WTC11 (cell line): Measurements from ENCODE around the gene SLC7A6OS. TPM values are rescaled to one million over a fixed set of nuclear protein-coding genes. Genes with fewer than 3 reads are reported as not detected.
A peak's percentile ranks its signal among the peaks of the same experiment; 100 is the strongest.

Experiments
- ATAC-seq: fragments of 200-7000 bp; cut with Tn5 transposase; 2 replicates; pipeline ENCODE4 v1.10.0; 2021; ENCODE audit warnings: mild to moderate bottlenecking, moderate library complexity
- CTCF ChIA-PET: fragments of 300-600 bp; sonication (Branson Sonifier 250); formaldehyde crosslinking; loops from one replicate; lab custom pipeline; 2021; ENCODE audit warnings: antibody characterized with exemption; lab: Charles Lee
- POLR2A ChIA-PET: fragments of 350-600 bp; sonication (Branson Sonifier 250); formaldehyde crosslinking; loops from one replicate; lab custom pipeline; 2021; ENCODE audit warnings: antibody characterized with exemption; lab: Charles Lee
- DNase-seq: peaks from one replicate; pipeline ENCODE4 v3.0.0; 2021; ENCODE audit warnings: low spot score
- H3K27ac Mint-ChIP-seq: 2 replicates; pipeline ENCODE4 v1.8.0; 2021; ENCODE audit warnings: mixed read lengths
- H3K27me3 Mint-ChIP-seq: 2 replicates; pipeline ENCODE4 v1.8.0; 2021; ENCODE audit warnings: low read depth, mild to moderate bottlenecking, moderate library complexity, mixed read lengths
- H3K36me3 Mint-ChIP-seq: 2 replicates; pipeline ENCODE4 v1.8.0; 2021; ENCODE audit warnings: mixed read lengths
- H3K4me1 Mint-ChIP-seq: 2 replicates; pipeline ENCODE4 v1.8.0; 2022; ENCODE audit warnings: mixed read lengths
- H3K4me3 Mint-ChIP-seq: 2 replicates; pipeline ENCODE4 v1.8.0; 2021; ENCODE audit warnings: mild to moderate bottlenecking, moderate library complexity, mixed read lengths
- H3K9me3 Mint-ChIP-seq: 2 replicates; pipeline ENCODE4 v1.8.0; 2021; ENCODE audit warnings: mixed read lengths
- ATF1 ChIP-seq: sonication (generic); formaldehyde crosslinking; IDR thresholded peaks from 2 replicates; pipeline ENCODE4 v1.8.1; 2023; ENCODE audit warnings: mild to moderate bottlenecking, moderate library complexity, missing genetic modification reagents
- CBFB ChIP-seq: sonication (generic); formaldehyde crosslinking; IDR thresholded peaks from 2 replicates; pipeline ENCODE4 v1.8.1; 2022; ENCODE audit warnings: mild to moderate bottlenecking, low read depth, missing genetic modification reagents
- FOXJ3 ChIP-seq: sonication (generic); formaldehyde crosslinking; IDR thresholded peaks from 2 replicates; pipeline ENCODE4 v1.9.0; 2021; ENCODE audit warnings: missing genetic modification reagents, mild to moderate bottlenecking, borderline replicate concordance
- FOXK1 ChIP-seq: sonication (generic); formaldehyde crosslinking; IDR thresholded peaks from 2 replicates; pipeline ENCODE4 v1.8.0; 2022; ENCODE audit warnings: mild to moderate bottlenecking, moderate library complexity, missing genetic modification reagents
- GRHL2 ChIP-seq: fragments of 250-450 bp; sonication (Bioruptor Pico); IDR thresholded peaks from 2 replicates; pipeline ENCODE4 v1.8.0; 2022; ENCODE audit warnings: mild to moderate bottlenecking, moderate library complexity; ENCODE audit not compliant: insufficient replicate concordance, severe bottlenecking
- JUN ChIP-seq: sonication (generic); formaldehyde crosslinking; IDR thresholded peaks from 2 replicates; pipeline ENCODE4 v1.8.0; 2023; ENCODE audit warnings: mild to moderate bottlenecking, missing genetic modification reagents
- NFATC4 ChIP-seq: fragments of 250-450 bp; sonication (Bioruptor Pico); IDR thresholded peaks from 2 replicates; pipeline ENCODE4 v1.9.0; 2021; ENCODE audit warnings: mild to moderate bottlenecking
- NFYB ChIP-seq: sonication (generic); formaldehyde crosslinking; conservative IDR thresholded peaks from 2 replicates; pipeline ENCODE4 v1.8.0; 2022; ENCODE audit warnings: low read depth, missing genetic modification reagents
- OVOL2 ChIP-seq: fragments of 250-450 bp; sonication (Bioruptor Pico); IDR thresholded peaks from 2 replicates; pipeline ENCODE4 v1.9.0; 2021; ENCODE audit warnings: mild to moderate bottlenecking, borderline replicate concordance
- PREB ChIP-seq: sonication (generic); formaldehyde crosslinking; IDR thresholded peaks from 2 replicates; pipeline ENCODE4 v1.8.1; 2022; ENCODE audit warnings: mild to moderate bottlenecking, missing genetic modification reagents, moderate library complexity, borderline replicate concordance
- PRRX2 ChIP-seq: fragments of 250-450 bp; sonication (Bioruptor Pico); IDR thresholded peaks from 2 replicates; pipeline ENCODE4 v1.8.0; 2021; ENCODE audit warnings: mild to moderate bottlenecking
- TEAD1 ChIP-seq: sonication (generic); formaldehyde crosslinking; IDR thresholded peaks from 2 replicates; pipeline ENCODE4 v1.8.0; 2022; ENCODE audit warnings: mild to moderate bottlenecking, missing genetic modification reagents
- ZNF219 ChIP-seq: sonication (generic); formaldehyde crosslinking; IDR thresholded peaks from 2 replicates; pipeline ENCODE4 v1.8.0; 2023; ENCODE audit warnings: missing genetic modification reagents, mild to moderate bottlenecking, borderline replicate concordance
- total RNA-seq: library from RNA; stranded (reverse); gene quantifications from 3 replicates; pipeline ENCODE4 v1.2.3, GENCODE V29; 2021
- TF ChIP-seq, protein P1 (sequence below): sonication (generic); formaldehyde crosslinking; IDR thresholded peaks from 2 replicates; pipeline ENCODE4 v1.8.0; 2023; ENCODE audit warnings: mild to moderate bottlenecking, missing genetic modification reagents
- TF ChIP-seq, protein P2 (sequence below): sonication (generic); formaldehyde crosslinking; IDR thresholded peaks from 2 replicates; pipeline ENCODE4 v1.8.0; 2022; ENCODE audit warnings: mild to moderate bottlenecking, missing genetic modification reagents
- TF ChIP-seq, protein P3 (sequence below): sonication (generic); formaldehyde crosslinking; IDR thresholded peaks from 2 replicates; pipeline ENCODE4 v1.8.1; 2022; ENCODE audit warnings: low read depth, missing genetic modification reagents, borderline replicate concordance
- TF ChIP-seq, protein P4 (sequence below): sonication (generic); formaldehyde crosslinking; IDR thresholded peaks from 2 replicates; pipeline ENCODE4 v1.8.0; 2022; ENCODE audit warnings: mild to moderate bottlenecking, missing genetic modification reagents

Gene SLC7A6OS
- total RNA-seq, 1 experiment from 2014 or later = 22.6 TPM

- TF ChIP-seq, protein P1, sequence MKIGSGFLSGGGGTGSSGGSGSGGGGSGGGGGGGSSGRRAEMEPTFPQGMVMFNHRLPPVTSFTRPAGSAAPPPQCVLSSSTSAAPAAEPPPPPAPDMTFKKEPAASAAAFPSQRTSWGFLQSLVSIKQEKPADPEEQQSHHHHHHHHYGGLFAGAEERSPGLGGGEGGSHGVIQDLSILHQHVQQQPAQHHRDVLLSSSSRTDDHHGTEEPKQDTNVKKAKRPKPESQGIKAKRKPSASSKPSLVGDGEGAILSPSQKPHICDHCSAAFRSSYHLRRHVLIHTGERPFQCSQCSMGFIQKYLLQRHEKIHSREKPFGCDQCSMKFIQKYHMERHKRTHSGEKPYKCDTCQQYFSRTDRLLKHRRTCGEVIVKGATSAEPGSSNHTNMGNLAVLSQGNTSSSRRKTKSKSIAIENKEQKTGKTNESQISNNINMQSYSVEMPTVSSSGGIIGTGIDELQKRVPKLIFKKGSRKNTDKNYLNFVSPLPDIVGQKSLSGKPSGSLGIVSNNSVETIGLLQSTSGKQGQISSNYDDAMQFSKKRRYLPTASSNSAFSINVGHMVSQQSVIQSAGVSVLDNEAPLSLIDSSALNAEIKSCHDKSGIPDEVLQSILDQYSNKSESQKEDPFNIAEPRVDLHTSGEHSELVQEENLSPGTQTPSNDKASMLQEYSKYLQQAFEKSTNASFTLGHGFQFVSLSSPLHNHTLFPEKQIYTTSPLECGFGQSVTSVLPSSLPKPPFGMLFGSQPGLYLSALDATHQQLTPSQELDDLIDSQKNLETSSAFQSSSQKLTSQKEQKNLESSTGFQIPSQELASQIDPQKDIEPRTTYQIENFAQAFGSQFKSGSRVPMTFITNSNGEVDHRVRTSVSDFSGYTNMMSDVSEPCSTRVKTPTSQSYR (CRISPR knock-in tag) = no peak
- TF ChIP-seq FOXJ3 (CRISPR knock-in tag) = no peak
These were observed 34.5 kb downstream of the SLC7A6OS start (continued) for GRCh38 chr16:68276223-68276622.

GRCh38 chr16:68275611-68276191, 35.0 kb downstream of the SLC7A6OS start:
- no peak for DNase-seq
- TF ChIP-seq, protein P1 (CRISPR knock-in tag) = no peak
- TF ChIP-seq FOXK1 (CRISPR knock-in tag) (no peak), NFYB (CRISPR knock-in tag) (no peak), NFATC4 (CRISPR knock-in tag) (no peak), PRRX2 (no peak), ATF1 (CRISPR knock-in tag) (no peak), TEAD1 (CRISPR knock-in tag) (no peak), JUN (CRISPR knock-in tag) (no peak), CBFB (CRISPR knock-in tag) (no peak), OVOL2 (CRISPR knock-in tag) (no peak), GRHL2 (CRISPR knock-in tag) (no peak), ZNF219 (CRISPR knock-in tag) (no peak), PREB (no peak)
- TF ChIP-seq, protein P2, sequence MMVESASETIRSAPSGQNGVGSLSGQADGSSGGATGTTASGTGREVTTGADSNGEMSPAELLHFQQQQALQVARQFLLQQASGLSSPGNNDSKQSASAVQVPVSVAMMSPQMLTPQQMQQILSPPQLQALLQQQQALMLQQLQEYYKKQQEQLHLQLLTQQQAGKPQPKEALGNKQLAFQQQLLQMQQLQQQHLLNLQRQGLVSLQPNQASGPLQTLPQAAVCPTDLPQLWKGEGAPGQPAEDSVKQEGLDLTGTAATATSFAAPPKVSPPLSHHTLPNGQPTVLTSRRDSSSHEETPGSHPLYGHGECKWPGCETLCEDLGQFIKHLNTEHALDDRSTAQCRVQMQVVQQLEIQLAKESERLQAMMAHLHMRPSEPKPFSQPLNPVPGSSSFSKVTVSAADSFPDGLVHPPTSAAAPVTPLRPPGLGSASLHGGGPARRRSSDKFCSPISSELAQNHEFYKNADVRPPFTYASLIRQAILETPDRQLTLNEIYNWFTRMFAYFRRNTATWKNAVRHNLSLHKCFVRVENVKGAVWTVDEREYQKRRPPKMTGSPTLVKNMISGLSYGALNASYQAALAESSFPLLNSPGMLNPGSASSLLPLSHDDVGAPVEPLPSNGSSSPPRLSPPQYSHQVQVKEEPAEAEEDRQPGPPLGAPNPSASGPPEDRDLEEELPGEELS (CRISPR knock-in tag) = no peak
- TF ChIP-seq, protein P3, sequence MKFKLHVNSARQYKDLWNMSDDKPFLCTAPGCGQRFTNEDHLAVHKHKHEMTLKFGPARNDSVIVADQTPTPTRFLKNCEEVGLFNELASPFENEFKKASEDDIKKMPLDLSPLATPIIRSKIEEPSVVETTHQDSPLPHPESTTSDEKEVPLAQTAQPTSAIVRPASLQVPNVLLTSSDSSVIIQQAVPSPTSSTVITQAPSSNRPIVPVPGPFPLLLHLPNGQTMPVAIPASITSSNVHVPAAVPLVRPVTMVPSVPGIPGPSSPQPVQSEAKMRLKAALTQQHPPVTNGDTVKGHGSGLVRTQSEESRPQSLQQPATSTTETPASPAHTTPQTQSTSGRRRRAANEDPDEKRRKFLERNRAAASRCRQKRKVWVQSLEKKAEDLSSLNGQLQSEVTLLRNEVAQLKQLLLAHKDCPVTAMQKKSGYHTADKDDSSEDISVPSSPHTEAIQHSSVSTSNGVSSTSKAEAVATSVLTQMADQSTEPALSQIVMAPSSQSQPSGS (CRISPR knock-in tag) = no peak
- TF ChIP-seq, protein P4, sequence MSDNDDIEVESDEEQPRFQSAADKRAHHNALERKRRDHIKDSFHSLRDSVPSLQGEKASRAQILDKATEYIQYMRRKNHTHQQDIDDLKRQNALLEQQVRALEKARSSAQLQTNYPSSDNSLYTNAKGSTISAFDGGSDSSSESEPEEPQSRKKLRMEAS (CRISPR knock-in tag) = no peak
- Mint-ChIP-seq H3K9me3 (no peaks in the 10 kb centered on the region), H3K36me3 (peaks cover 22% of the 10 kb centered on the region), H3K4me3 (no peak overlapping the region), H3K4me1 (peaks cover 3% of the 10 kb centered on the region; the same call in 1 of the 2 replicates), H3K27me3 (no peaks in the 10 kb centered on the region), H3K27ac (peak overlapping the region; percentile 91)
- ATAC-seq = no peak
- POLR2A ChIA-PET = no interaction called here
- CTCF ChIA-PET = interaction anchor here (1.8 to 2.4 kb wide), 3 partner anchors 12 to 14 kb away, joined by 7 to 8 read pairs (median 8); partner anchors contain the start of gene SLC7A6
